ENCODE results near the gene MASP1. TPM values are rescaled to one million over a fixed set of nuclear protein-coding genes. Genes with fewer than 3 reads are reported as not detected.

MASP1 gene
- polyA plus RNA-seq, 1 donor (not counting 4 experiments of a cell fraction or from before 2014, with no cell fraction given): not detected

DNA sequence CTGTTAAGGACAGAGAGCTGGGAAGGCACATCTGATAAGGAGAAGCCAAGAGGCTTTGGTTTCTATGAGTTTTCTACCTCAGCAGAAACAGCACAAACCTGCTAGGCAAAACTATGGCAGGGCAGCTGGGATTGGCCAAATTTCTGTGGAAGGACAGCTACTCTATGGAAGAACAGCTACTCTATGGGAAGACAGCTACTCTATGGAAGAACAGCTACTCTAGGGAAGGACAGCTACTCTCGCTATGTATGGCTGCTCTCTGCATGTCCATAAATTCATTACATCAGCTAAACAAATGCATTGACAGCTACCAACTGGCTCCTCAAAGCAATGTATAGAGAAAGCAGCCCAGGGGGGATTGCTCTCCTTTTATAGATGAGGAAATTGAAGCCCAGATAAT, 24.8 kb downstream of the MASP1 start:
- no peak for FAIRE-seq
- TF ChIP-seq, protein P1, sequence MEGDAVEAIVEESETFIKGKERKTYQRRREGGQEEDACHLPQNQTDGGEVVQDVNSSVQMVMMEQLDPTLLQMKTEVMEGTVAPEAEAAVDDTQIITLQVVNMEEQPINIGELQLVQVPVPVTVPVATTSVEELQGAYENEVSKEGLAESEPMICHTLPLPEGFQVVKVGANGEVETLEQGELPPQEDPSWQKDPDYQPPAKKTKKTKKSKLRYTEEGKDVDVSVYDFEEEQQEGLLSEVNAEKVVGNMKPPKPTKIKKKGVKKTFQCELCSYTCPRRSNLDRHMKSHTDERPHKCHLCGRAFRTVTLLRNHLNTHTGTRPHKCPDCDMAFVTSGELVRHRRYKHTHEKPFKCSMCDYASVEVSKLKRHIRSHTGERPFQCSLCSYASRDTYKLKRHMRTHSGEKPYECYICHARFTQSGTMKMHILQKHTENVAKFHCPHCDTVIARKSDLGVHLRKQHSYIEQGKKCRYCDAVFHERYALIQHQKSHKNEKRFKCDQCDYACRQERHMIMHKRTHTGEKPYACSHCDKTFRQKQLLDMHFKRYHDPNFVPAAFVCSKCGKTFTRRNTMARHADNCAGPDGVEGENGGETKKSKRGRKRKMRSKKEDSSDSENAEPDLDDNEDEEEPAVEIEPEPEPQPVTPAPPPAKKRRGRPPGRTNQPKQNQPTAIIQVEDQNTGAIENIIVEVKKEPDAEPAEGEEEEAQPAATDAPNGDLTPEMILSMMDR (optimal IDR thresholded peaks at IDR 0.05 in 1 of 3, IDR thresholded peaks at IDR 0.05 in 1 of 3, conservative IDR thresholded peaks at IDR 0.05 in 1 of 3; ENCODE audit: extremely low read depth in 1 of 3, insufficient read depth in 2 of 3, low read length in 3 of 3): no peak
- no peak for TF ChIP-seq EZH2 (IDR thresholded peaks at IDR 0.05; ENCODE audit: low read length)

DNA sequence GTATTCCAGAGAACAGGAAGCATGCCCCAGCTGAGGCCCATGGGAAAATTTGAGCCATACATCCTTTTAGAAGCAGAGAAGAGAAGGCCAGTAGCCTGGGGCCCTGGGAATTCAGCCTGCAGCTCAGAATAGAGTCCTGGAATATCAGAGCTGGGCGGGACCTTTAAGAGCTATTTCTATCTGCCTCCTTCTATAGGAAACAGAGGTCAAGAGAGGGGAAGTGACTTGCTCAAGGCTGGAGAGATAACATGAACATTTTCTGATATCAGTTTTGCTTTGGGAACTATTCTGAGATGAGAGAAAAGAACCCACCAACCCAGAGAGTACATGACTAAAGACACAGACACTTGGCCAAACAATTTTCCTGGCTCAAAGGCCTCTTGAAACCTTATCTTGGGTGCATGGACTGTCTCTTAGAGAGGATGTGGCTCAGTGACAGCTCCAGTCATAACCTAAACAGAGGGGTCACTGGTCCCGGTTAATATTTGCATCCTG, 26.0 kb downstream of the MASP1 start:
- TF ChIP-seq, protein P1 (optimal IDR thresholded peaks at IDR 0.05 in 1 of 3, IDR thresholded peaks at IDR 0.05 in 1 of 3, conservative IDR thresholded peaks at IDR 0.05 in 1 of 3; ENCODE audit: extremely low read depth in 1 of 3, insufficient read depth in 2 of 3, low read length in 3 of 3): no peak
- TF ChIP-seq EZH2 (IDR thresholded peaks at IDR 0.05; ENCODE audit: low read length): no peak
- Histone ChIP-seq H3K79me2 (ENCODE audit: control insufficient read depth, insufficient read depth, low read length) (no peaks in the 10 kb centered on the region), H4K20me1 (ENCODE audit: control insufficient read depth, extremely low read depth, insufficient read depth, low read length) (no peaks in the 10 kb centered on the region), H3K4me1 (ENCODE audit: control insufficient read depth, extremely low read depth, insufficient read depth, low read length) (no peaks in the 10 kb centered on the region), H3K27me3 (ENCODE audit: control insufficient read depth, extremely low read depth, insufficient read depth, low read length) (peaks cover 4% of the 10 kb centered on the region), H3K27ac (ENCODE audit: control insufficient read depth, insufficient read depth, low read length) (no peak overlapping the region), H3K9me3 (ENCODE audit: control insufficient read depth, low read depth, low read length) (peaks cover 3% of the 10 kb centered on the region), H3K4me3 (ENCODE audit: control insufficient read depth in 2 of 3, extremely low read depth in 1 of 3, insufficient read depth in 2 of 3, low read depth in 1 of 3, low read length in 3 of 3) (no peak overlapping the region), H3K9ac (ENCODE audit: control insufficient read depth, extremely low read depth, insufficient read depth, low read length) (no peak overlapping the region), H2AFZ (ENCODE audit: control insufficient read depth, low read length) (no peak overlapping the region), H3K4me2 (ENCODE audit: control insufficient read depth, extremely low read depth, insufficient read depth, low read depth, low read length) (no peak overlapping the region), H3K9me1 (ENCODE audit: control insufficient read depth, extremely low read depth, insufficient read depth, low read length) (no peaks in the 10 kb centered on the region), H3K36me3 (ENCODE audit: control insufficient read depth in 2 of 2, extremely low read depth in 1 of 2, insufficient read depth in 2 of 2, low read length in 2 of 2) (no peaks in the 10 kb centered on the region)
- FAIRE-seq (no peak), DNase-seq (ENCODE audit: low read depth, low spot score) (no peak)
- dilution Hi-C loops (cut with MboI; ENCODE audit: extremely low pct_ligation_motif_present, low sequenced_read_pairs): no loop called here

More for the DNA sequence above, 24.8 kb downstream of the MASP1 start:
- dilution Hi-C loops (cut with MboI; ENCODE audit: extremely low pct_ligation_motif_present, low sequenced_read_pairs): no loop called here
- no peak for DNase-seq (ENCODE audit: low read depth, low spot score)
- Histone ChIP-seq H3K9me3 (ENCODE audit: control insufficient read depth, low read depth, low read length) (peaks cover 3% of the 10 kb centered on the region), H3K4me1 (ENCODE audit: control insufficient read depth, extremely low read depth, insufficient read depth, low read length) (no peaks in the 10 kb centered on the region), H3K27me3 (ENCODE audit: control insufficient read depth, extremely low read depth, insufficient read depth, low read length) (peaks cover 4% of the 10 kb centered on the region), H3K36me3 (ENCODE audit: control insufficient read depth in 2 of 2, extremely low read depth in 1 of 2, insufficient read depth in 2 of 2, low read length in 2 of 2) (no peaks in the 10 kb centered on the region), H3K4me2 (ENCODE audit: control insufficient read depth, extremely low read depth, insufficient read depth, low read depth, low read length) (no peak overlapping the region), H3K4me3 (ENCODE audit: control insufficient read depth in 2 of 3, extremely low read depth in 1 of 3, insufficient read depth in 2 of 3, low read depth in 1 of 3, low read length in 3 of 3) (no peak overlapping the region), H4K20me1 (ENCODE audit: control insufficient read depth, extremely low read depth, insufficient read depth, low read length) (no peaks in the 10 kb centered on the region), H3K9me1 (ENCODE audit: control insufficient read depth, extremely low read depth, insufficient read depth, low read length) (no peaks in the 10 kb centered on the region), H3K9ac (ENCODE audit: control insufficient read depth, extremely low read depth, insufficient read depth, low read length) (no peak overlapping the region), H2AFZ (ENCODE audit: control insufficient read depth, low read length) (no peak overlapping the region), H3K27ac (ENCODE audit: control insufficient read depth, insufficient read depth, low read length) (no peak overlapping the region), H3K79me2 (ENCODE audit: control insufficient read depth, insufficient read depth, low read length) (no peaks in the 10 kb centered on the region)
